Measurements from ENCODE around the gene ZNF76.

Gene ZNF76

GRCh38 chr6:35259194-35259947, at the start of gene ZNF76:
TSS of gene ZNF76 (plus strand) at chr6:35259735. CDS start at chr6:35281152, 21,417 bp downstream.
- DNase-seq = peak; percentile 97

DNA sequence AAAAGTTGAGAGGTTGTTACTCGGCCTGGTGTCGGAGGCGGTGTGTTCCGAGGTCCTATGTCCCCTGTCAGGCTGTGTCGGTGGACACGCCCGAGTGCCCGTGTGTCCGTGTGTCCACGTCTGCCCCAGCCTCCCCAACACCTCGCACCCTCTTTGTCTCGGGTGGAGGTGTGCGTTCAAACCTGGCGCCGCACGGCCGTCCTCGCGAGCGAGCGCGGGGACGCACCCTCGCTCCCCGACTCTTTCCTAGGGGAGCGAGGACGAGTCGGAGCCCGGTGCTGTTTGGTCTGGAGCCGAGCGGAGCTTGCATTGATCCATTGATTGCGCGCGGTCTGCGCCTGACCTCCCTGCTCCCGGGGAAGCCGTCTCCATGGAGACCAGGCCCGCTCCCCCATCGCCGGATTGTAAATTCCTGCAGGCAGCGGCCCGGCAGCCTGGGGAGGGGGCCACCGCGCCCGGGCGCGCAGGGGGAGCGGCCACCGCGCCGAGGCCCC, 46.2 kb upstream of the ZNF76 start:
- DNase-seq = no peak

DNA sequence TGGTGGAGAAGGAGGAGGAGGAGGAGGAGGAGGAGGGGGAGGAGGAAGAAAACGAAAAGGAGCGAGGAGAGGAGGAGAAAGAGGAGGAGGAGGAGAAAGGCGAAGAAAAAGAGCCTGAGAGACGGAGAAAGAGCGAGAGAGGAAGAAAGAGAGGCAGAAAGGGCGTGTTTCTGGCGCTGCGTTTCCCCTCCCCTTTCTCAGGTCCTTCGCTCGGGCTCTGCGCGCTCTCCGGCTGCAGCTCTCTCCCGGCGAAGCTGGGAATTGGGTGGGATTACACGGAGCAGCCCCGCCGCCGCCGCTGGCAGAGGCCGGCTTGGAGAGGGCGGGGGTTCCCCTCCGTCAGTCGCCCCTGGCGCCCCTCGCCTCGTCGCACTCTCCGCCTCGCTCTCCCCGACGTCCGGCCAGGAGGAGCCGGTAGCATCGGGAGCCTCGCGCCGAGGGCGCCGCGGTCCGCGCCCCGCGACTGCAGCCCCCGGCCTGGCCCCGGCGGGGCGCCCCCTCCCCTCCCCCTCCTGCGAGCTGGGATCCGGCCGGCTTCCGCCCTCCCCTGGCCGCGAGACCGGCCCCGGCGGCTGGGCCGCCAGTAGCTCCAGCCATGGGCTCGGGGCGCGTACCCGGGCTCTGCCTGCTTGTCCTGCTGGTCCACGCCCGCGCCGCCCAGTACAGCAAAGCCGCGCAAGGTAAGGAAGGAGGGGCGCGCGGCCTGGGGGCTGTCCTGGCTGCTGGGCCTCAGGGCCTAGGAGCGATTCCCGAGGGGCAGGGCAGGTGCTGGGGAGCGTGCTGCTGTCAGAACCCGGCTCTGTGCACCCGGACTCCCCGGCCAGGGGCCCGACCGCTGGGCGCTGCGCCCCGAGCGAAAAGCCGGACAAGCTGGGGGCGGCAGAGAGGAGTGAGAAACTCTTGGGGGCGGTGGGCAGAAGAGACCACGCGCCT, 45.4 kb upstream of the ZNF76 start, which contains the start of gene SCUBE3:
Gene SCUBE3, plus strand, starts transcription at position 133 of the 933 bp plus-strand sequence. Its CDS starts 463 bp downstream, at position 596.
- peak; percentile 22 for DNase-seq

DNA sequence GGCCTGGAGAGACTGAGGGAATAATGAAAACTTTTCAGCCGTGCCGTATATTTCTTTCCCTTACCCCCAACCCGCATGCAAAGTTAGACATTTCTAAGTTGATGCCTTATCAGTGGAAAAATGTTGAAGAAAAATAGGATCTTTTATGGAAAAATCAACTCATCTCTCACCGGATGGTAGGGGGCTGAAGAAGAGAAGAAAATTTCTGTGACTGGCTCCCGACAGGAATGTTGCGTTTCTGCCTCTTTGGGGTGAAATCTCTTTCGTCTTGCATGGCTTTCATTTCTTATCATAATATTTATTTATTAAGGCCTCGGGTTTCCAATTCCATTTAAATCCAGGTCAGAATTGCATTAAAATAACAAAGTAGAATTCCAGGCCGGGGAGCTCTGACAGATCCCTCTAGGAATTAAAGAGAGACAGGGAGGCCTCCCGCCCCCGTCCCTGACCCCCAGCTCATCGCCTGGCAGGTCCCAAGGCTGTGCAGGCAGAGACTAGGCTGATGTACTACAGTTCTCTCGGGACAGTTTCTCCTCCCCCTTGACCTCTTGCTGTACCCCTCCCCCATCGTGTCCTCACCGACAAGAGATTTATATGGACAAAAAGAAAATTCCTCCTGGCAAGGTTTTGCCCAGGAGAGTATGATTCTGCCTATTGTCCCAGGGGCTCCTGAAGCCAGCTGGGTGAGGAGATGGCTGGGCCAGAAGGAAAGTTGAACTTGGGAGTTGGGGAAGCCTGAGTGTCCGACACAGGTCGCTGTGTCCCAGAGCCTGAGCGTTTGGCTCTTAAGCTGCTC, 44.5 kb upstream of the ZNF76 start:
- DNase-seq = no peak

- DNase-seq = no peak
Measured at GRCh38 chr6:35215665-35216411, 43.7 kb upstream of the ZNF76 start.

DNA sequence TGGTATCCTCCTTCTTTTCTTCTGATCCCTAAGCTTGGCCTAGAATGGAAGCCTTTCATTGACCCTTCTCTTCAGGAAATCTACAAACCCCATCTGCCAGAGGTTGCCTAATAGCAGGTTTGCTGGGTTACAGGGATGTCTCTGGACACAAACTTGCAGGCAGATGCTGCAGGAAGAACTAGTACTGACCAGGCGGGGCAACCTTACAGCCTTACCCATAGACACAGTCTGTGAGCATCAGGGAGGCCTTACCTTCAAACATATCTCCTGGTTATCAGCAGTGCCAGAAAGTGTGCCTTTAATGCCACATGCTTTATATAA, 43.2 kb upstream of the ZNF76 start:
- no peak for DNase-seq

DNA sequence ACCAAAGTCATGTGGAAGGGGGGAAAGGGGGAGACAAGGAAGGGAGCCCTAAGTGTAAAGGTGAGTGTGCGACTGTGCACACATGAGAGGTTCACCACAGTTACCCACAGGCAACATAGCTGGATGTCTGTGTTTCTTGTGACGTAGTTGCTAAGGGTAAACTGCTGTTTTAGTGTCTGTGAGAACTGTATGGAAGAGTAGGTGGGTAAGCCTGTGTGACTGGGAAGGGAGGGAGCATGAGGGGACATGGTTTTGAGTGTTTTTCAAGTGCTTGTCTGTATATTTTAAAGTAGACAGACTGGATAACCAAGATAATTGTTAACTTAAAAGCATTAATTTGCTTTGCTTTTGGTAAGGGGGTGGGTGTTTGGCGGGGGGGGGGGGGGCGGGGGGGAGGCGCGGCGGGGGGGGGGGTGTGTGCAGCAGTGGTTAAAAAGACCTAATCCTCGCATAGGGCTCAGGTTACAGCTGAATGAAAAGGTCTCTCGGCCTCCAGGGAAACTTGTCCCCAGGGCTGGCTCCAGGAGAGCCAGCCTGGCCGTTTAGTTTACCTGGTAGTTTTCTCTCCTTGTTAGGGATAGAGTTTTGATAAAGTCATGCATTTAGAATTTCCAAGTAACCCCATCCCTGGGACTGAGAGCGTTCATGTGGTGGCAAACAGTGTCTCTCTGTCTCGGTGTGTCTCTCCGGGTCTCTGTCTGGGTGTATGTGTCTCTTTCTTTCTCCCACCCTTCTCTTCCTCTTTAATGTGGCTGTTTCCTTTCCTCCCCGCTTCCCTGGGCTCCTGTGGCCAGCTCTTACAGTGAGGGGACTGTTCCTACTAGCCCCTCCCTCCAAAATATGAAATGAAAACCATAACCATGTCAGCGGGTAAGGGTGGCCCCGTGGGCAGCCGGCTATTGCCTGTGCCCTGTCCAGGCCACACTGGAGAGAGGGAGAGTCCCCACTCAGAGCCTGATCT, 42.4 kb upstream of the ZNF76 start:
- no peak for DNase-seq

DNA sequence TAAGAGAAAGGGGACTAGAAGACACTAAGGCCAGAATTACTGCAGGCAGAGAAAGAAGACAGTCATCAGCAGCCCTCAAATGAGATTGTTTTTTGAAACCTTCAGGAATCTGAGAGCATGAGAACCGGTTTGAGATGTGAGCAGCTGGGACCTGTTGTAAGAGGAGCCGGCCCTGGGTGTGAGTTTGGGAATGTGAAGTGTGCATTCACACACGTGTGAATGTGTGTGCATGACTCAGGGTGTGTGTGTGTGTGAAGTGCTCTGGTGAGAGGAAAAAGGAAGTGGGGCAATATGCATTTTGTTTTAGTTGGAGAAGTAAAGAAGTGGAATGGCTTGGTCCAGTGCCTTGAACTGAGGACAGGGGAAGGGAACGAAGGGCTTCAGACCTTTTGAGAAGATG, 41.5 kb upstream of the ZNF76 start:
- DNase-seq = no peak

- no peak for DNase-seq
Measured at GRCh38 chr6:35218456-35218855, 41.1 kb upstream of the ZNF76 start.

DNA sequence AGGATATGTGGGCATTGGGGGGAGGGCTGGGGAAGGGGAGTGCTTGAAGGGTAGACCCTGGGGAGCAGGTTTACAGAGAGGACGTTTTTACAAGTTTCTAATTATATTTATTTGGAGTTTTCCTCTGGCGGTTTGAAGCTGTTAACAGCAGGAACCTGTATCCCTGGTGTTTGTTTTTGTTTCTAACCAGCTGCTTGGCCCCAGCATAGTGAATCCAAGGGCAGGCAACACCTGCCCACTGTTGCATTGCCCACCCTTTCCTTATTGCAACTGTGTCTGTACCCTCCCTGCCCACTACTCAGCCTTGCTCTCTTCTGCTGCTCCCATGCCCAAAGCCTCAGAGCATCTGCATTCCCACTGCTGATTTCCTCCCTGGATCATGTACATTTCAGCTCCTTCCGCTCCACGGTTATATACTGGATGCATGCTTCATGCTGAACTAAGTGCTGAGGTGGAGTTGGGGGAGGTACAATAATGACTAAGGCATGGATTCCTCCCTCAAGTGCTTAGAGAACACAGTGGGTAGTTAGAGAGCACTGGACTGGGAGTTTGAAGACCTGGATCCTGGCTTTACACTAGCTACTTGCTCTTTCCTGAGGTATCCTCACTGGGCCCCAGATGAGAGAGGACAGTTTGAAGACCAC, 39.7 kb upstream of the ZNF76 start:
- no peak for DNase-seq

DNA sequence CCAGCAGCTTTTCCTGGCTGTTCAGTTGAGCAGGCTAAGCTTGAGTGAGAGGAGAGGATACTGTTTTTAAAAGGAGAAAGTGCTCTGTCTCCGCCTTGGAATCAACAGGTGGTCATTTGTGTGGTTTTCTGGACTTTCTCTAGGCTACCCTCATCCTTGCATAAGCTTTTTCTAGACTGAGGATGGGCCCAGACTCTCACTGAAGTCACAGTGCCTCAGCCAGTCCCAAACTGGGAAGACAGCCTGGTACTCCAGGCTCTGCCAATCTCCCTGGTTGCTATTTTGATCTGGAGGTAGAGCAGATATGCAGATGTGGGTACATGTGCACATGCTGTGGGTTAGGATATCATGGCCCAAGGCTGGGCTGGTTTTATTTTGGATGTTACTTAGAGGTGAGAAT, 38.8 kb upstream of the ZNF76 start:
- no peak for DNase-seq

GRCh38 chr6:35223396-35223795, 36.1 kb upstream of the ZNF76 start:
- DNase-seq = no peak

DNA sequence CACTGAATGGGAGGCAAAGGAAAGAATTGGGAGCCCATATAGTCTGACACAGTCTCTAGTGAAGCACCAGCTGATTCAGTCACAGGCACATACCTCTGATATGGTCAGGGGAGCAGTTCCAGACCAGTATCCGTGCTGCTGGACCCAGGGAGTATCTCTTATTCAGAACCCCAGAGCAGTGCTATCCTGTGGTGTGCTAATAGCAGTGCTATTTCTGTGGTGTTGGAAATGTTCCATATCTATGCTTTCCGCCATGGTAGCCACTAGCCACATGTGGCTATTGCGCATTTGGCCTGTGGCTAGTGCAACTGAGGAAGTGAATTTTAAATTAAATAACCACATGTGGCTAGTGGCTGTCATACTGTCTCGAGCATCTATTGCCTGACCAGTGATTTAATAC, 34.8 kb upstream of the ZNF76 start:
- DNase-seq = no peak

DNA sequence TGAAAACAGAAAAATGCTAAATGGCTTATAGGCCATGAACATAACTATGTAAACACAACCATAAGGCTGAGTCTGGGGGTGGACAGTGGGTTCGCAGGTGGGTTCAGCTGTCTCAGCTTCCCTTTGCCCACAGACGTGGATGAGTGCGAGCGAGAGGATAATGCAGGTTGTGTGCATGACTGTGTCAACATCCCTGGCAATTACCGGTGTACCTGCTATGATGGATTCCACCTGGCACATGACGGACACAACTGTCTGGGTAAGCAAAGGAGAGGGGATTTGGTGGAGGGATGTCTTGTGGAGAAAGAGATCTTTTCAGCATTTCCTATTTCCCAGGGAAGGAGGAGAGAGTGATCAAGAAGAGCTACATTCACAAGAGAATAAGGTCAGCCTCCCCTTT, 31.1 kb upstream of the ZNF76 start:
- no peak for DNase-seq

GRCh38 chr6:35229304-35229703, 30.2 kb upstream of the ZNF76 start:
- DNase-seq = no peak

GRCh38 chr6:35230498-35230897, 29.0 kb upstream of the ZNF76 start:
- no peak for DNase-seq

GRCh38 chr6:35230950-35231349, 28.6 kb upstream of the ZNF76 start:
- no peak for DNase-seq

GRCh38 chr6:35231563-35231962, 28.0 kb upstream of the ZNF76 start:
- no peak for DNase-seq

DNA sequence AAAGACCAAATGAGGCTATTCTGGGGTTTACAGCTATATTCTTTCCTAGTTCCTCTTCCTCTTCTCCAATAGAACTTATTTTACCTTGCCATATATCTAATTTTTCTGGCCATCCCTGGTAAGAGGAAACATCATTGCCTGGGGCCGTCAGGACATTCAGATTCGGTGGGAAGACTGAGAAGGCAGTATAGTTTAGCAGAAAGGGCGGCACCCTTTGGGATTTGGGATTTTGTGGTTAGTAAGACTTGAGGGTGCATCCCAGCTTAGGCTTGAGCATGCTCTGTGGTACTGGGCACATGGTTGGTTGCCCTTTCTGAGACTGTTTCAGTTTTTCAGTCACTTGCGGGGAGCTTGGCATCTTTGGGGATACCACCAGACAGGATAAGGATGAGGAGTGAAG, 24.6 kb upstream of the ZNF76 start:
- no peak for DNase-seq

GRCh38 chr6:35236223-35236622, 23.3 kb upstream of the ZNF76 start:
- DNase-seq = no peak

DNA sequence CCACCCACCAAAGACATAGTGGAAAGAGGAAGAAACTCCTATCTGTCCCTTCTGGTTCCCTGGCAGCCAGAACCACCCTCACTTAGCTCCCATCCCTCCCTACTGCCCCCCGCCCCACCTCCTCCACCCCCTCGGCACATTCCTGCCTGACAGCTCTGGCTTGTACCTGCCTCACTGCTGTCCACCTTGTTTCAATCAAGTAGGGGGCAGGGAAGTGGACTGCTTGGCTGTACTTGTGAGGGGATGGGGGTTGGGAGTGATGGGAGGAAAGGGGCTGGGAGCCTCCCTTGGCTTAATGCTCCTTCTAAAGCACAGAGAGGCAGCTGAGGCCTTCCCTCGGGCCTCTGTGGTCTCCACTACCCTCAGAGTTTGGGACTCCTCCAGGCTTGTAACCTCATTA, 22.1 kb upstream of the ZNF76 start:
- DNase-seq = no peak

Data from activated CD4-positive, alpha-beta T cell treated with anti-CD3 and anti-CD28 coated beads, Interleukin-10, Interleukin-2, amounts not matched to agents 100 ng/mL and 50 ng/mL, durations not matched to agents 16 hours and 8 hours (primary cell).